GM18505 (cell line): ENCODE data around the gene MPPED2.

Experiments used
- ATAC-seq: cut with Tn5 transposase; IDR thresholded peaks from one replicate; pipeline ENCODE4 v1.9.1; 2021; ENCODE audit not compliant: unreplicated experiment
- POLR2A ChIP-seq: IDR thresholded peaks from 4 replicates; pipeline ENCODE4 v1.6.1; 2011; ENCODE audit warnings: borderline replicate concordance; ENCODE audit not compliant: insufficient read depth, insufficient read length; ENCODE audit errors: extremely low read depth

The MPPED2 gene

DNA sequence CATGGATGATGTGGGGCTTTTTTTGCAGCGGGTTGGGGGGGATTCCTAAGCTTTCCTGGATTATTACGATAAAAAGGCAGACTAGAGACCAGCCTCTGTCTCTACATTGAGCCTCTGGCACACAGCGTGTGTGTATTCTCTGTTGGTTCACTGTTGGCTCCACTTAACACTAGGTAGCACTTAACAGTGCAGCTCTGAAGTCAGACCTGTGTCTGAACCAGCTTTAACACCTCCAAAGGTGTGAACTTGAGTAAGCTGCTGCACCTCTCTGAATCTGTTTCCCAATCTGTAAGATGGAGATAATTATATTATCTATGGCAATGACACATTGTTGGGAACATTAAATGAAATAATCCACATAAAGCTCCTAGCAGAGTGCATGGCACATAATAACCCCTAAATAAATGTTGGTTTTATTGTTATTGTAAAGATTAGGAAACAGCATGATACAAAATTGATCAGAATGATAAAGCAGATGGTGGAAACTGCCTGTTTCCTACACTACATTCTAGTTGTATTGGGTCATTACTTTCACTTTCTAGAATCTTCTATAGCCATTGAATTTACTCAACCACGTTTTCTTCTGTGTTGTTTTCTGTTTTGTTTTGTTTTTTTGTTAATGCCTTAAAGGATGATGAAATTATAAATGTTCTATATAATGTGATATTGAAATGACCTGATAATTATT lies 154.9 kb downstream of the MPPED2 start:
- no peak for ATAC-seq
- TF ChIP-seq POLR2A = no peak

DNA sequence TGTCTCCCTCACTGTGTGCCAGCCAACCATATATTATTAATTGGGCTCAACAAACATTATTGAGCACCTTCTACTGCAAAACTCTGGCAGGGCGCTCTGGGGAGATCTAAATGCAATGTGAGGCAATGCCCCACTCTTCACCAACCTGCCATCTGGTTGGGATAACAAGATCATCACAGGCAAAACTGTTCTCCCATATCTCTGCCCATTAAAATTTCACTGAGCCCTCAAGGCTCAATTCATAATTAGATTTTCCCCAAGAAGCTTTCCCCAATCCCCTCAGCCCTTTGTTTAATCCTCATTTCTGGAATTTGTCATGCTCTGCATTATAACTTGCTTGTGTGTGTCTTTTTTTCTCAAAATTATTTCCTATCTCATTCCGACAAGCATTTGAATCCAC lies 156.6 kb downstream of the MPPED2 start:
- TF ChIP-seq POLR2A = no peak
- no peak for ATAC-seq

DNA sequence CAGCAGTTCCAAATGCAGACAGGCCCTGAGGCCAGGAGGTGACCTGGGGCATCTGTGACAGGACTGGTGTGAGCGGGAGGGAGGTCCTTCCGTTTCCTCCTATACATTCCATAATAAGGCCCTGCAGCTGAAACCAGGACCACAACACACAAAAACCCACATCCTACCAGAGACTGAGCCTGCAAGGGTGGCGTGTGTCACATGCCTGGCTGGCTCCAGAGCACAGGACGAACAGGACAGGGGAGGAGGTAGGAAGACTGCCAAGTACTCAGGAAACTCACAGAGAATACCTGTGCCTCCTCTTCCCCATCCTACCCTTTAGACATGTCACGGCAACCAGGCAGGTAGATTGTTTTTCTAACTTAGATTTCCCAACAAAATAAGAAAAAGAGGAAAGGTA lies 159.4 kb downstream of the MPPED2 start:
- ATAC-seq = no peak
- no peak for TF ChIP-seq POLR2A

DNA sequence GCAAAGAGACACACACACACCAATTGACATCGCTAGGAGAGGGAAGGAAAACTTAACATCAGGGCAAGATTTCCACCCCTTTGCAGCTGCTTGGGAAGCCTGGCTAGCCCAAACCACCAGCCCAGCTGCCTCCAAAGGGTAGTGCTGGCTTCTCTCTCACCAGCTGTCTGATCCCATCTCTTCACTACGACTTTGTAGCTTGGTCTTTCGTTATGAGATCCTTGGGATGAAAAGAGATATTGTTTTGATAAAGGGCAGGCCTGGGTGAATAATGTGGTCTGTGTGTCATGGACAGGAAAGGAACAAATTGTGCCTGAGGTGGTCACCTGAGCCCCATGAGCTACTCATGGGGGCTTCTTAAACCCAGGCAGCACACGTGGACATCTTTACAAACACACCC lies 161.3 kb downstream of the MPPED2 start:
- no peak for TF ChIP-seq POLR2A
- ATAC-seq = no peak

DNA sequence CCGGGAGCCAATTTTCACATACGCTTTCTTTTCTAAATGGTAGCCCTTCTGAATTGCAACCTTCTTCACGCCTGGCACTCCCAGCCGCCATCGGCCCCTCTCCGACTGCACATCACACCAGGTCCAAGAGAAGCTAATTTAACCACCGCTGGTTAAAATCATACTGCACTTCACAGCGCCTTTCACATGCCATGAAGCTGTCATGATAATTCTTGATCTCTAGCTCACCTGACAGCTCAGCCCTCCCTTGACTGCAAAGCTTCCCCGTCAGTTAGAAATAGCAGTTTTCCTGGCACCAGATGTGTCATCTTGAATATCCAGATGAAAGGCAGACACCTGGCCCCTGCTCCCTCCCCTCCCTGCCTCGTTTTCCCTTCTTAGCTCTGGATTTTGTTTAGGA lies 161.8 kb downstream of the MPPED2 start:
- ATAC-seq = no peak
- TF ChIP-seq POLR2A = no peak

DNA sequence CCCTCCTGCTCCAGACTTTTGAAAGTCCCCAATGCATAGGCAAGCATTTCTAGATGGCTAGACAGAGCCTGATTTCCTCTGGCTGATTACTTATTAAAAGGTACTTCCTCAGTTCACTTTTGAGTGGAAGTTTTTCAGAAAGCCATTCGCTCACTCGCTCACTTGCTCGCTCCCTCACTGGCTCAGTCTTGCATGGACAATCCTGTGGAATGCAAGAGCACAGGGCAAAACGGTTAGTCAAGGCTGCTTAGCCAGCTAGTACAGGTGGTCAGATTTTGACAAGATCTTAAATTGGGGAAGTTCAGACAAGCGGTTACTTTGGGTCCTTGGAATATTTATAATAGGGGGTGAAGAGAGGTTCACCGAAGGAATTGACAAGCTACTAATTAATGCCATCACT lies 162.3 kb downstream of the MPPED2 start:
- ATAC-seq = no peak
- TF ChIP-seq POLR2A = no peak

DNA sequence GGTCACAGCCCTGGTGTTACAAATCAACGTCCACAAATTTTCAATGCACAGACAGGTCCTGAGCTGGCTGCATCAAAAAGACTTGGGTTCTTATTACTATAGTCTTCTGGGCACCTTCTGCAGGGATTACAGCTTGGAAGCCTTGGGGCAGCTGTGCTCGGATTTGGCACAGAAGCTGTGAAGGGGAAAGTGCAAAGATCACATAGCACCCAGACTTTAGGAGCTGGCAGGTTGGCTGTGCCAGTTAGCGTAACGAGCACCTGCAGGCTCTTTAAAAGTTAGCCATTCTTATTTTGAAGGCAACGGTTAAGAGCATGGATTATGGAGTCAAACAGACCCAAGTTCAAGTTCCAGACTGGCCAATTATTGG lies 162.9 kb downstream of the MPPED2 start:
- no peak for ATAC-seq
- TF ChIP-seq POLR2A = no peak

DNA sequence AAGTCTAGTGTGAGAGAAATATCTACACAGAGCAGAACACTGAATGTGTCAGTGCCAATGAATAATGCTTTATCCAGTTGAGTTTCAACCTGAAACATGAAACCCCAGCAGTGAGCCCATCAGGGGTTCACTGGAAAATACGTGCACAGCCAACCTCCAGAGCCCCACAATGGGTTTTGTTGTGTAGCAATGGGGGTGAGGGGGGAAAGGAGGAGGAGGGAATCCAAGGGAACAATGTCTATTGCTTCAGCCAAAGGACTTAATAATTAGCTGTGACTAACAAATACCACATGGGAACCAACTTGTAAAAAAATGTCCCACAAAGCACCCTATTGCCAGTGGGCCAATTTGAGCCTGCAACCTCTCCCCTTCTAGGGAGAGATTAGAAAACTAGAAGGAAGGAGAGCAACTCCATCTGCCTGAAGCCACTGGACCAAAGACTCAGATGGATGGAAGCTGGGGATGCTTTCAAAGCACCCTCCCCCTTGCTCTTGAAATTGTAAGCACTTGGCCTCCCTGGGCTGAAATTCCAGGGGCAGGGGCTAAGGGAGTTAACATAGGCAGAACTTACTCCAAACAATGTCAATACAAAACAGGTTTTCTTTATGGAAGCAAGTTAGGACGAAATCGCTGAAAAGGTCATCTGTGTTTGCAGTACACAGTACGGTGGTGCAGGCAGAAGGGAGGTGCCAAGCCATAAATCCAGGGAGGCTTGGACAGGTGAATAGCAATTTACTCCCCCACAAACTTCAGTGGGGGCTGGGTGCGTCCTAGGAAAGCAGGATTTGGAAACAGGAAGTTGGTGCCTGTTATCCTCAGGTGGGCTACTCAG lies 163.5 kb downstream of the MPPED2 start:
- no peak for ATAC-seq
- TF ChIP-seq POLR2A = no peak

DNA sequence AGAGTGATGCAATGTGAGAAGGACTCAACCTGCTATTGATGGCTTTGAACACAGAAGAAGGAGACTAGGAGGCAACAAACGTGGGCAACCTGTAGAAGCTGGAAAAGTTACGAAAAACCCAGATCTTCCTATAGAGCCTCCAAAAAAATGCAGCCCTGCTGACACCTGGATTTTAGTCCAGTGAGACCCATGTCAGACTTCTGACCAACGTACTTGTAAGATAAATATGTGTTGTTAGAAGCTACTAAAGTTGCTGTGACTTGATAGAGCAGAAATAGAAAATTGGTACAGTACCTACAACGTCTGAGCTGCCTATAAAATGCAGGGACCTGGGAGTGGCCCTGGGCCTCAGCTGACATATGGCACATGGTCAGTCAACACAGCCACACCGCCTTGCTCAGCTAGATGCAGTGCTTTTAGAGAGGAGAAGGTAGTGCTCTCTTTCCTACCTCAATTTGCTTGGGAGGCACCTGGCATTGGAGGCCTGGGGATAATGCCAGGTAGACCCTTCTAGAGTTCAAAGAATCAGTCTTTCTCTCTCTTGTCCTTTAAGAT lies 165.8 kb downstream of the MPPED2 start:
- ATAC-seq = no peak
- TF ChIP-seq POLR2A = no peak

DNA sequence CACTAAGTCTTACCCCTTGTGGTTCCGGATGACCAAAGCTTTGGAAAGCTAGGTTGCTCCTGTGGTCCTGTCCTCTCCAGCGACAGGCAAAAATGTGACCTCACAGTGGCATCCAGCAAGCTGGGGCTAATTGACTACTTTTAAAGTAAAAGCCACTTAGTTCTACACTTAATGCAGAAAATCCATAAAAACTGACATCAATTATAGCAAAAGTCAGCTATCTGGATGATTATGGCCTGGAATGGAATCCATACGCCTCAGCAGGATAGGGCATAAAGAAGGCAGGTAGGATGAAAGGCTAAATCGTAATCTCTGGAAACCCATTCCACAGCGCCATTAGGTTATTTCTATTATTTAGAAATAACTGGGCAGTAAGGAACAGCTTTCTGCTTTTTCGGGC lies 171.3 kb downstream of the MPPED2 start:
- ATAC-seq = no peak
- TF ChIP-seq POLR2A = no peak

DNA sequence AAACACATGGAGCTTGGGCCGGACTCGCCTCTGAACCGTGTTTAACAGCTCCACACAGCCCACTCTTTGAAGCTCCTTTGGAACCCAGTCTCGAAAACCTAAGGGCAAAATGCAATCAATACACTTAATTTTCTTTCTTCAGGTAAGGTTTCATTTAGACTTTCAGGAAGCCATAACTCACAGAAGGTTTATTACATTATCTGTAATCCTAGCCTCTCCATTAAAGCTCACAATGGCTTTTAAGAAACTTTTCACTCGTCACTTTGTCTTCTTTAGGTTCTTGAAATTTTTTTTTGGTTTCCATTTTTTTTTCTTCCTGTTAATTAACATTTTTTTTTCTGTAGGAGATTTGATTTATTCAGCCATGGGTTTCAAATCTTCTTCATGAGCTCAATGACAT lies 171.9 kb downstream of the MPPED2 start:
- ATAC-seq = no peak
- TF ChIP-seq POLR2A = no peak

DNA sequence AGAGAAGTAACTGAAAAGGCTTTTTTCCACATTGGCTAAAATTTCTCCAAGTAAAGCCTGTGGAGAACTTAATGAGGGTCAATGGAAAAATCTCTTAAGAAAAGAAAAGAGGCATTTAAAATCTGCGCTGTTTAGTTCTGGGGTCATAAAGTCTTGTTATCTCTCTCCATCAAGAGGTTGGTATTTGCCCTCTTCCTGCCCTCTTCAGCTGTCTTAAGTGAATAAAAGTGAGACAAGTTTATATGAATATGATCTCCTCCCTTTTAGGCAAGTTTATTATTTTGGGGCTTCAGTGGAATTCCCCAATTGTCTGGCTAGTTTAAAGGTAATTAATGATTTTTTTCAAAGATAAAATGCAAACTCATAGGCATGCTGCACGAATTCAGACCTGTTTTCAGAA lies 173.6 kb downstream of the MPPED2 start:
- TF ChIP-seq POLR2A = no peak
- no peak for ATAC-seq

DNA sequence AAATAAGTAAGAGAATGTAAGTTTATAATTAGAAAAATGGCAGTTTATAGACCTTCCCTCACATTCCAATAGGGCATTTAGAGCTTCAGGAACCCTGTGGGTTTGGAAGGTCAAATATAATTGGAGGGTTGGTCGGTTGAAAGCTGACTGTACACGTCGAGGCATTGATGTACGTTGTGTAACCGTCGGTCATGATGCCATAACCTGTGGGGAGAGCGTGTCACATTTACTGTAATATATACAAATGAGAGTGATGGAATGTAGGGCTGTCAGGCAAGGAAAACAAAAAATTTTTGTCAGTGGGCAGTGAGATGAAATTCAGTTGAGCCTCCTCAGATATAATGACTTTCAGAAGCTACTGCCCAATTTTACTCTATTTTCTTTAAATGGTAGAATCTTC lies 174.8 kb downstream of the MPPED2 start:
- no peak for TF ChIP-seq POLR2A

More for the DNA sequence above, 174.8 kb downstream of the MPPED2 start:
- no peak for ATAC-seq
